ENCODE data around the gene ROS1. TPM values are rescaled to one million over a fixed set of nuclear protein-coding genes. Genes with fewer than 3 reads are reported as not detected.
"Not testable (repeated sequence)": the region's sequence is repeated elsewhere in the genome, so short reads cannot be mapped to it uniquely, and the experiment has no call there.

The ROS1 gene
- total and polyA plus RNA-seq, 10 of the 15 experiments (the other 5 are each of a cell fraction or from before 2014, with no cell fraction given): under 0.01 to 0.07 (median 0.03) TPM; not detected in 5

GRCh38 chr6:117446861-117447260 is 21.1 kb upstream of the ROS1 start (continued):
- TF ChIP-seq IRF3 (IDR thresholded peaks at IDR 0.05): no peak
- TF ChIP-seq, protein P1, sequence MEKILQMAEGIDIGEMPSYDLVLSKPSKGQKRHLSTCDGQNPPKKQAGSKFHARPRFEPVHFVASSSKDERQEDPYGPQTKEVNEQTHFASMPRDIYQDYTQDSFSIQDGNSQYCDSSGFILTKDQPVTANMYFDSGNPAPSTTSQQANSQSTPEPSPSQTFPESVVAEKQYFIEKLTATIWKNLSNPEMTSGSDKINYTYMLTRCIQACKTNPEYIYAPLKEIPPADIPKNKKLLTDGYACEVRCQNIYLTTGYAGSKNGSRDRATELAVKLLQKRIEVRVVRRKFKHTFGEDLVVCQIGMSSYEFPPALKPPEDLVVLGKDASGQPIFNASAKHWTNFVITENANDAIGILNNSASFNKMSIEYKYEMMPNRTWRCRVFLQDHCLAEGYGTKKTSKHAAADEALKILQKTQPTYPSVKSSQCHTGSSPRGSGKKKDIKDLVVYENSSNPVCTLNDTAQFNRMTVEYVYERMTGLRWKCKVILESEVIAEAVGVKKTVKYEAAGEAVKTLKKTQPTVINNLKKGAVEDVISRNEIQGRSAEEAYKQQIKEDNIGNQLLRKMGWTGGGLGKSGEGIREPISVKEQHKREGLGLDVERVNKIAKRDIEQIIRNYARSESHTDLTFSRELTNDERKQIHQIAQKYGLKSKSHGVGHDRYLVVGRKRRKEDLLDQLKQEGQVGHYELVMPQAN (conservative IDR thresholded peaks at IDR 0.05): no peak
- TF ChIP-seq RFX5 (IDR thresholded peaks at IDR 0.05; ENCODE audit: low read depth, low read length): no peak
- TF ChIP-seq ZZZ3 (IDR thresholded peaks at IDR 0.05; ENCODE audit: control insufficient read depth, insufficient read length, low read depth): no peak

GRCh38 chr6:117444600-117444999 is 18.9 kb upstream of the ROS1 start:
- no peaks in the 10 kb centered on the region for H3K36me3 ChIP-seq (ENCODE audit: control insufficient read depth in 2 of 2, insufficient read depth in 2 of 2, low read length in 1 of 2)
- no peak overlapping the region for H3K4me3 ChIP-seq
- WGBS (ENCODE audit: insufficient coverage, insufficient replicate concordance, low lambda C conversion rate, missing lambda C conversion rate): 35% methylated on average over 2 of the region's 2 CpGs
- RAD21 ChIA-PET (ENCODE audit: unreplicated experiment): interaction anchor here (1.3 kb wide), 1 partner anchor 34 kb away, joined by 3 read pairs; no protein-coding TSS in a partner anchor
- TF ChIP-seq NFIC (IDR thresholded peaks at IDR 0.05; ENCODE audit: low read depth, low read length): no peak
- TF ChIP-seq MEF2B (IDR thresholded peaks at IDR 0.05; ENCODE audit: partially characterized antibody, poor library complexity, severe bottlenecking): no peak
- no peak for DNase-seq (ENCODE audit: low read depth, low spot score)
- no peak overlapping the region for H2AFZ ChIP-seq (ENCODE audit: control insufficient read depth, low read depth, low read length)
- no peaks in the 10 kb centered on the region for H3K79me2 ChIP-seq (ENCODE audit: control insufficient read depth, insufficient read depth, low read length)
- FAIRE-seq: no peak
- no peaks in the 10 kb centered on the region for H3K9me3 ChIP-seq (replicated peaks; ENCODE audit: control insufficient read depth, insufficient read depth, low read length)
- no peaks in the 10 kb centered on the region for H3K27me3 ChIP-seq (replicated peaks in 1 of 2; ENCODE audit: control insufficient read depth in 2 of 2, insufficient read depth in 2 of 2, low read length in 1 of 2)
- POLR2A ChIA-PET: no interaction called here
- H3K4me2 ChIP-seq (ENCODE audit: control insufficient read depth, insufficient read depth): no peak overlapping the region
- no peak overlapping the region for H3K9ac ChIP-seq (ENCODE audit: control insufficient read depth, insufficient read depth, low read length)
- SMC1A ChIA-PET (ENCODE audit: uncharacterized antibody, unreplicated experiment): interaction anchor here (1.2 to 1.8 kb wide), 2 partner anchors 15 to 115 kb away, joined by 3 to 5 read pairs; no protein-coding TSS in a partner anchor
- intact Hi-C loops (cut with micrococcal nuclease; ENCODE audit: unreplicated experiment): no loop called here
- CTCF ChIA-PET: interaction anchor here (0.9 to 2.9 kb wide), 2 partner anchors 20 to 160 kb away, joined by 3 to 11 read pairs; no protein-coding TSS in a partner anchor
- no peaks in the 10 kb centered on the region for H3K4me1 ChIP-seq (ENCODE audit: control insufficient read depth, insufficient read depth, low read length)
- no TSS peak for BruUV-seq (replicated peaks)
- in situ Hi-C loops (cut with MboI): no loop called here
- H3K27ac ChIP-seq (ENCODE audit: control insufficient read depth, insufficient read depth): no peak overlapping the region
- no peaks in the 10 kb centered on the region for H4K20me1 ChIP-seq (ENCODE audit: control insufficient read depth, insufficient read depth)
- ATAC-seq: no peak

DNA sequence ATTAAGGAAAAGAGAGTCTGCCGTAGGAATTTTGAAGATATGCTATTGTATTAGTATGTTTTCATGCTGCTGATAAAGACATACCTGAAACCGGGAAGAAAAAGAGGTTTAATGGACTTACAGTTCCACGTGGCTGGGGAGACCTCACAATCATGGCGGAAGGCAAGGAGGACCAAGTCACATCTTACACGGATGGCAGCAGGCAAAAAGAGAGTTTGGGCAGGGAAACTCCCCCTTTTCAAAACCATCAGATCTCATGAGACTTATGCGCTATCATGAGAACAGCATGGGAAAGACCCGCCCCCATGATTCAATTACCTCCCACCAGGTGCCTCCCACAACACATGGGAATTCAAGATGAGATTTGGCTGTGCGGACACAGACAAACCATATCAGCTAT is 16.6 kb upstream of the ROS1 start:
- POLR2A ChIA-PET; ATAC-seq; FAIRE-seq; BruUV-seq (replicated peaks); H3K36me3 ChIP-seq (ENCODE audit: control insufficient read depth in 2 of 2, insufficient read depth in 2 of 2, low read length in 1 of 2); H3K4me1 ChIP-seq (ENCODE audit: control insufficient read depth, insufficient read depth, low read length); H3K27me3 ChIP-seq (replicated peaks in 1 of 2; ENCODE audit: control insufficient read depth in 2 of 2, insufficient read depth in 2 of 2, low read length in 1 of 2); H3K4me3 ChIP-seq; H3K27ac ChIP-seq (ENCODE audit: control insufficient read depth, insufficient read depth); H3K4me2 ChIP-seq (ENCODE audit: control insufficient read depth, insufficient read depth); H3K9me3 ChIP-seq (replicated peaks; ENCODE audit: control insufficient read depth, insufficient read depth, low read length); H2AFZ ChIP-seq (ENCODE audit: control insufficient read depth, low read depth, low read length); H3K9ac ChIP-seq (ENCODE audit: control insufficient read depth, insufficient read depth, low read length); H3K79me2 ChIP-seq (ENCODE audit: control insufficient read depth, insufficient read depth, low read length); intact Hi-C loops (cut with micrococcal nuclease; ENCODE audit: unreplicated experiment); in situ Hi-C loops (cut with MboI); H4K20me1 ChIP-seq (ENCODE audit: control insufficient read depth, insufficient read depth); DNase-seq (ENCODE audit: low read depth, low spot score): not testable (repeated sequence)
- SMC1A ChIA-PET (ENCODE audit: uncharacterized antibody, unreplicated experiment): interaction anchor here (1.1 to 2.3 kb wide), 2 partner anchors 8 to 162 kb away, joined by 3 to 6 read pairs; no protein-coding TSS in a partner anchor
- 68% methylated on average over 8 of the region's 8 CpGs for WGBS (ENCODE audit: insufficient coverage, insufficient replicate concordance, low lambda C conversion rate, missing lambda C conversion rate)
- CTCF ChIA-PET: interaction anchor here (0.5 to 2.9 kb wide), 2 partner anchors 78 to 162 kb away, joined by 3 to 11 read pairs; no protein-coding TSS in a partner anchor
- RAD21 ChIA-PET (ENCODE audit: unreplicated experiment): interaction anchor here (1.3 kb wide), 1 partner anchor 15 kb away, joined by 3 read pairs; no protein-coding TSS in a partner anchor

Data from GM12878 (cell line).